ENCODE measurements around the gene SNX24. TPM values are rescaled to one million over a fixed set of nuclear protein-coding genes. Genes with fewer than 3 reads are reported as not detected.
"Not testable (repeated sequence)": the region's sequence is repeated elsewhere in the genome, so short reads cannot be mapped to it uniquely, and the experiment has no call there.

Gene SNX24
- total and polyA plus RNA-seq, 2 of the 4 experiments (the other 2 are of a cell fraction), result 13.8 to 15.0 TPM

- H3K4ac ChIP-seq (ENCODE audit: low read depth, low read length); H3K14ac ChIP-seq (replicated peaks; ENCODE audit: low read depth, low read length); H4K5ac ChIP-seq (ENCODE audit: low read depth, low read length); H3K4me2 ChIP-seq (ENCODE audit: low read depth, low read length); H2BK5ac ChIP-seq (ENCODE audit: low read depth, low read length, poor library complexity, severe bottlenecking); H2AFZ ChIP-seq (replicated peaks; ENCODE audit: low read length, poor library complexity); H3K56ac ChIP-seq (ENCODE audit: extremely low read depth, insufficient read depth, low read length); H3K9me3 ChIP-seq (ENCODE audit: control insufficient read depth, insufficient read depth, low read length); H3K27ac ChIP-seq (ENCODE audit: insufficient read depth, low read length); POLR2A ChIA-PET (ENCODE audit: unreplicated experiment); DNase-seq; H2BK15ac ChIP-seq (ENCODE audit: low read depth, low read length); H3K4me1 ChIP-seq (ENCODE audit: control insufficient read depth, insufficient read depth, low read length); H3K4me3 ChIP-seq (ENCODE audit: insufficient read depth, low read depth, low read length); H3K9ac ChIP-seq (ENCODE audit: low read depth, low read length); ATAC-seq (ENCODE audit: low read depth); H3K9me1 ChIP-seq (ENCODE audit: insufficient read depth, low read length); H3K18ac ChIP-seq (ENCODE audit: low read depth, low read length); H4K20me1 ChIP-seq (ENCODE audit: insufficient read depth, low read length); H3K23ac ChIP-seq (ENCODE audit: low read depth, low read length); intact Hi-C loops (cut with micrococcal nuclease); H2BK20ac ChIP-seq (ENCODE audit: low read depth, low read length); dilution Hi-C loops (cut with HindIII; ENCODE audit: low sequenced_read_pairs, unreplicated experiment); CTCF ChIA-PET; H3K27me3 ChIP-seq (ENCODE audit: control insufficient read depth, insufficient read depth, low read length); H3K36me3 ChIP-seq (ENCODE audit: control insufficient read depth, insufficient read depth, low read length); H2BK120ac ChIP-seq (ENCODE audit: low read depth, low read length); H4K8ac ChIP-seq (ENCODE audit: low read depth in 2 of 2, low read length in 2 of 2); H2AK5ac ChIP-seq (ENCODE audit: low read depth, low read length); H3K79me1 ChIP-seq (ENCODE audit: low read depth in 1 of 2, low read length in 2 of 2); H4K91ac ChIP-seq (ENCODE audit: insufficient read depth, low read depth, low read length); in situ Hi-C loops (cut with MboI; ENCODE audit: low sequenced_read_pairs); BruUV-seq (replicated peaks); H2AK9ac ChIP-seq (replicated peaks; ENCODE audit: low read depth, low read length, poor library complexity): not testable (repeated sequence)
- 100% methylated on average over 3 of the region's 20 CpGs; no CpG with 5 or more reads in 1 of the 2 experiments for WGBS, 2 experiments (ENCODE audit: extremely low coverage in 2 of 2, insufficient read length in 1 of 2)
Measured at GRCh38 chr5:122913436-122913835, 68.0 kb downstream of the SNX24 start.
